ENCODE data around the gene GPATCH8. TPM values are rescaled to one million over a fixed set of nuclear protein-coding genes. Genes with fewer than 3 reads are reported as not detected.
"Not testable (repeated sequence)": the region's sequence is repeated elsewhere in the genome, so short reads cannot be mapped to it uniquely, and the experiment has no call there.

The GPATCH8 gene
- total RNA-seq, 1 experiment from 2014 or later: 22.7 TPM

DNA sequence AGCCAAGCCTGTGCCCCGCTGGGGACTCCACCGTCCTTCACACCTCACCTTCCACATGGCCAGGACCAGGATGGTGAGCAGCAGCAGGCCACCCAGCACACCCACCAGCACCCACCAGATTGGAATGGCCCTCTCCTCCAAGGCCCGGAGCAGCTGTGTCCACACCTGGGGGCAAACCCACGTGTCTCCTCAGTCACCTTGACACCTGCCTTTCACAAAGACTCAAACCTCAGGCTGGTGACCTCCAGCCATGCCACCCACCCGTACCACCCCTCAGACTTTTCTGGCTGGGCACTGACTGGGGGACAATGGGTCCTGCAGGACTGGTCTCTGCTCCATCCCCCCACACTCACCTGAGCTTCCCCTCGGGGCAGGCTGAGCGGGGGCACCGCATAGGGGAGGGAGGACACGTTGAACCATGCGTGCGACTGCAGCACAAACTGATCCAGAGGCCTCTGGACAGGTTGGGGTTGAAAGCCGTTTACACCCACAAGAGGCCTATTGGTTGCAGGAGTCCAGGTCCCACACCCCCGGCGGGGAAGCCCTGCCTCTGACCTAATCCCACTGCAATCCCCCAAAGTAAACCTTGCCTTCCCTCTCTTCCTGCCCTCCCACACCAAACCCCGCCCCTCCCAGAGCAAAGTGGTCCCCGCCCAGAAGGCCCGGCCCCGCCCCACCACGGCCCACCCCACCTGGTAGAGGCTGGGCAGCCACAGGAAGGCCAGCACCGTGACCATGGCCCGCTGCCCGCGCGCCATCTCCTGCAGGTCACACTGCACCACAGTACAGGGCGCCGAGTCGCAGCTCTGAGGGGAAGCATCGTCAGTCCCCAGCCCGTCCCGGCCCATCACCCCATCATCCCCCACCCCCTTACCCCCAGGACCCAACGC, 128.7 kb downstream of the GPATCH8 start:
- Histone ChIP-seq H3F3A (ENCODE audit: low read length, unreplicated experiment) (no peaks in the 10 kb centered on the region), H3K79me2 (ENCODE audit: low read length) (no peaks in the 10 kb centered on the region), H4K20me1 (ENCODE audit: low read length) (no peaks in the 10 kb centered on the region), H3K27me3 (ENCODE audit: low read length) (no peaks in the 10 kb centered on the region), H3K4me3 (ENCODE audit: low read length) (no peak overlapping the region), H3K9me3 (ENCODE audit: low read length) (no peaks in the 10 kb centered on the region), H3K9me2 (replicated peaks; ENCODE audit: low read length) (no peaks in the 10 kb centered on the region), H3K36me3 (ENCODE audit: low read depth, low read length) (no peaks in the 10 kb centered on the region), H3K4me1 (ENCODE audit: insufficient read depth, low read length) (no peaks in the 10 kb centered on the region), H3K9ac (ENCODE audit: low read length) (no peak overlapping the region), H3K27ac (ENCODE audit: low read length) (no peak overlapping the region), H2AFZ (ENCODE audit: low read length) (no peak overlapping the region), H3K4me2 (ENCODE audit: low read length) (no peak overlapping the region)
- ChIA-PET POLR2A (ENCODE audit: unreplicated experiment) (no interaction called here), CTCF (interaction anchor here (0.6 kb wide), 1 partner anchor 17 kb away, joined by 3 read pairs; no protein-coding TSS in a partner anchor)
- TF ChIP-seq EZH2phosphoT487 (IDR thresholded peaks at IDR 0.05; ENCODE audit: borderline replicate concordance, low read length) (no peak), EZH2 (IDR thresholded peaks at IDR 0.05; ENCODE audit: low read length, unreplicated experiment) (no peak), CTCF (conservative IDR thresholded peaks at IDR 0.05; ENCODE audit: low read depth, low read length) (no peak)
- DNase-seq (no peak), ATAC-seq (no peak)
- BruUV-seq (replicated peaks): no TSS peak
- intact Hi-C loops (cut with micrococcal nuclease): no loop called here

DNA sequence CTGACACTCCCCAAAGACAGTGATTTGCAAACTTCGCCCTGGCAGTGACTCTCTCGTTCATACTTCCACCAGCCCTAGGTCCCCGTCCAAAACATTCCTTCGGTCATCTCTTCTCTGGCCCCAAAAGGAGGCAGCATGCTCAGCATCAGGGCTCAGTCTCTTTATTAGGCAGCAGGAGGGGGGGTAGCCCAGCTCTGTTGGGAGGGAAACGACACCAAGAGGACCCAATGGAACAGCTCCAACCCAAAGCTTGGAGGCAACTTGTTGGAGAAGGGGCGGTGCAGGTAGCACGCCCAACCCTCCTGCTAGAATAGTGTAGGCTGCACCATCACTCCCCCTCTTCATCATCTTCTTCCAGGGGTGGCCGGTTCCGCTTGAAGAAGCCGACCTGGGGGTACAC, 131.2 kb downstream of the GPATCH8 start:
- DNase-seq: no peak
- H3K4me3 ChIP-seq (ENCODE audit: low read length): no peak overlapping the region
- no peaks in the 10 kb centered on the region for H3K79me2 ChIP-seq (ENCODE audit: low read length)
- CTCF ChIA-PET: no interaction called here
- ATAC-seq: no peak
- BruUV-seq (replicated peaks): no TSS peak
- intact Hi-C loops (cut with micrococcal nuclease): no loop called here
- no peaks in the 10 kb centered on the region for H4K20me1 ChIP-seq (ENCODE audit: low read length)
- H3F3A ChIP-seq (ENCODE audit: low read length, unreplicated experiment): no peaks in the 10 kb centered on the region
- no peaks in the 10 kb centered on the region for H3K36me3 ChIP-seq (ENCODE audit: low read depth, low read length)
- TF ChIP-seq CTCF (conservative IDR thresholded peaks at IDR 0.05; ENCODE audit: low read depth, low read length) (no peak), EZH2phosphoT487 (IDR thresholded peaks at IDR 0.05; ENCODE audit: borderline replicate concordance, low read length) (no peak), EZH2 (IDR thresholded peaks at IDR 0.05; ENCODE audit: low read length, unreplicated experiment) (no peak)
- POLR2A ChIA-PET (ENCODE audit: unreplicated experiment): no interaction called here
- H3K4me1 ChIP-seq (ENCODE audit: insufficient read depth, low read length): no peaks in the 10 kb centered on the region
- no peak overlapping the region for H2AFZ ChIP-seq (ENCODE audit: low read length)
- no peak overlapping the region for H3K4me2 ChIP-seq (ENCODE audit: low read length)
- no peak overlapping the region for H3K9ac ChIP-seq (ENCODE audit: low read length)
- H3K9me2 ChIP-seq (replicated peaks; ENCODE audit: low read length): no peaks in the 10 kb centered on the region
- H3K27me3 ChIP-seq (ENCODE audit: low read length): no peaks in the 10 kb centered on the region
- no peak overlapping the region for H3K27ac ChIP-seq (ENCODE audit: low read length)
- no peaks in the 10 kb centered on the region for H3K9me3 ChIP-seq (ENCODE audit: low read length)

DNA sequence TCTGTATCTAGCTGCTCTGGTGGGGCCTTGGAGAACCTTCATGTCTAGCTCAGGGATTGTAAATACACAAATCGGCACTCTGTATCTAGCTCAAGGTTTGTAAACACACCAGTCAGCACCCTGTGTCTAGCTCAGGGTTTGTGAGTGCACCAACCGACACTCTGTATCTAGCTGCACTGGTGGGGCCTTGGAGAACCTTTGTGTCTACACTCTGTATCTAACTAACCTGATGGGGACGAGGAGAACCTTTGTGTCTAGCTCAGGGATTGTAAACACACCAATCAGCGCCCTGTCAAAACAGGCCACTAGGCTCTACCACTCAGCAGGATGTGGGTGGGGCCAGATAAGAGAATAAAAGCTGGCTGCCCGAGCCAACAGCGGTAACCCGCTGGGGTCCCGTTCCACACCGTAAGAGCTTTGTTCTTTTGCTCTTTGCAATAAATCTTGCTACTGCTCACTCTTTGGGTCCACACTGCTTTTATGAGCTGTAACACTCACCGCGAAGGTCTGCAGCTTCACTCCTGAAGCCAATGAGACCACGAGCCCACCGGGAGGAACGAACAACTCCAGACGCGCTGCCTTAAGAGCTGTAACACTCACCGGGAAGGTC, 133.7 kb downstream of the GPATCH8 start:
- H4K20me1 ChIP-seq (ENCODE audit: low read length): not testable (repeated sequence)

DNA sequence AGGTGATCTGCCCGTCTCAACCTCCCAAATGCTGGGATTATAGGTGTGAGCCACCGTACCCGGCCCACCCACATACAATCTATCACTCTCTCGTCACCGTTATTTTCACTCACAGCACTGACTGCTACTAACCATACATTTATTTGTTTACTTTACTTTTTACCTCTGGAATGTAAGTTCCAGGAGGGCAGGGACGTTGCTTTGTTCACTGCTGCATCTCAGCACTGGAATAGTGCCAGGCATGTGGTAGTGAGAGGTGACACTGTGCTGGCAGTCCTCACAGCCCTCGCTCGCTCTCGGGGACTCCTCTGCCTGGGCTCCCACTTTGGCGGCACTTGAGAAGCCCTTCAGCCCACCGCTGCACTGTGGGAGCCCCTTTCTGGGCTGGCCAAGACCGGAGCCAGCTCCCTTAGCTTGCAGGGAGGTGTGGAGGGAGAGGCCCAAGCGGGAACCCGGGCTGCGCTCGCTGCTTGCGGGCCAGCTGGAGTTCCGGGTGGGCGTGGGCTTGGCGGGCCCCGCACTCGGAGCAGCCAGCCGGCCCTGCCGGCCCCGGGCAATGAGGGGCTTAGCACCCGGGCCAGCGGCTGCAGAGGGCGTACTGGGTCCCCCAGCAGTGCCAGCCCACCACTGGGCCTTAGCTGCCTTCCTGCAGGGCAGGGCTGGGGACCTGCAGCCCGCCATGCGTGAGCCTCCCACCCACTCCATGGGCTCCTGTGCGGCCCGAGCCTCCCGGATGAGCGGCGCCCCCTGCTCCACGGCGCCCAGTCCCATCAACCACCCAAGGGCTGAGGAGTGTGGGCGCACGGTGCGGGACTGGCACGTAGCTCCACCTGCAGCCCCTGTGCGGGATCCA, 134.6 kb downstream of the GPATCH8 start:
- H3K4me2 ChIP-seq (ENCODE audit: low read length); DNase-seq; H3F3A ChIP-seq (ENCODE audit: low read length, unreplicated experiment); H3K4me3 ChIP-seq (ENCODE audit: low read length); POLR2A ChIA-PET (ENCODE audit: unreplicated experiment); intact Hi-C loops (cut with micrococcal nuclease); H3K9me3 ChIP-seq (ENCODE audit: low read length); H2AFZ ChIP-seq (ENCODE audit: low read length); H3K27me3 ChIP-seq (ENCODE audit: low read length); H3K4me1 ChIP-seq (ENCODE audit: insufficient read depth, low read length); H3K9ac ChIP-seq (ENCODE audit: low read length); BruUV-seq (replicated peaks); H3K27ac ChIP-seq (ENCODE audit: low read length); H3K9me2 ChIP-seq (replicated peaks; ENCODE audit: low read length); ATAC-seq; H3K36me3 ChIP-seq (ENCODE audit: low read depth, low read length); H4K20me1 ChIP-seq (ENCODE audit: low read length); H3K79me2 ChIP-seq (ENCODE audit: low read length); CTCF ChIA-PET: not testable (repeated sequence)

More for the DNA sequence above, 133.7 kb downstream of the GPATCH8 start:
- H3K9me2 ChIP-seq (replicated peaks; ENCODE audit: low read length); CTCF ChIA-PET; H3K79me2 ChIP-seq (ENCODE audit: low read length); BruUV-seq (replicated peaks); H3K4me3 ChIP-seq (ENCODE audit: low read length); H2AFZ ChIP-seq (ENCODE audit: low read length); H3K9ac ChIP-seq (ENCODE audit: low read length); H3K36me3 ChIP-seq (ENCODE audit: low read depth, low read length); H3K9me3 ChIP-seq (ENCODE audit: low read length); H3K27me3 ChIP-seq (ENCODE audit: low read length); H3F3A ChIP-seq (ENCODE audit: low read length, unreplicated experiment); intact Hi-C loops (cut with micrococcal nuclease); H3K4me1 ChIP-seq (ENCODE audit: insufficient read depth, low read length); ATAC-seq; DNase-seq; H3K27ac ChIP-seq (ENCODE audit: low read length); H3K4me2 ChIP-seq (ENCODE audit: low read length): not testable (repeated sequence)
- POLR2A ChIA-PET (ENCODE audit: unreplicated experiment): interaction anchor here (0.6 kb wide), 1 partner anchor 79 kb away, joined by 3 read pairs; no protein-coding TSS in a partner anchor

Measured in PC-3 (cell line).